ENCODE measurements around the gene CXCL1. TPM values are rescaled to one million over a fixed set of nuclear protein-coding genes. Genes with fewer than 3 reads are reported as not detected.

The CXCL1 gene
- polyA plus RNA-seq, 3 donors = 0.27 to 0.67 (median 0.36) TPM

DNA sequence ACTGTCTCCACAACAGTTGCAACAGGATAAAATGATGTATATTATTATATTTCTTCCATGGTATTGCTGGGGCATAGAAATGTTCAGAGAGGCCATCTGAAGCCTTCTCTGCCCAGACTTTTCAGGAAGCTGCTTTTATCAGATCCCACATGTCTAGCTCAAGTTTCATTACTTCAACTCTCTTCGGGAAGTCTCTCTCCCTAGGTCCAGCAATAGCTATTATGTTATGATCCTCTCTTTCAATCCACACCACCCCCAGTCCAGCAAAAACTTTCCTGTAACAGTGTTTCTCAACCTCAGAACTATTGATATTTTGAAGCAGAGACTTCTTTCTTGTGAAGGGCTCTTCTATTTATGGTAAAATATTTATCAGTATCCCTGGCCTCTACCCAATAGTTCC, 44.9 kb downstream of the CXCL1 start:
- DNase-seq = no peak

DNA sequence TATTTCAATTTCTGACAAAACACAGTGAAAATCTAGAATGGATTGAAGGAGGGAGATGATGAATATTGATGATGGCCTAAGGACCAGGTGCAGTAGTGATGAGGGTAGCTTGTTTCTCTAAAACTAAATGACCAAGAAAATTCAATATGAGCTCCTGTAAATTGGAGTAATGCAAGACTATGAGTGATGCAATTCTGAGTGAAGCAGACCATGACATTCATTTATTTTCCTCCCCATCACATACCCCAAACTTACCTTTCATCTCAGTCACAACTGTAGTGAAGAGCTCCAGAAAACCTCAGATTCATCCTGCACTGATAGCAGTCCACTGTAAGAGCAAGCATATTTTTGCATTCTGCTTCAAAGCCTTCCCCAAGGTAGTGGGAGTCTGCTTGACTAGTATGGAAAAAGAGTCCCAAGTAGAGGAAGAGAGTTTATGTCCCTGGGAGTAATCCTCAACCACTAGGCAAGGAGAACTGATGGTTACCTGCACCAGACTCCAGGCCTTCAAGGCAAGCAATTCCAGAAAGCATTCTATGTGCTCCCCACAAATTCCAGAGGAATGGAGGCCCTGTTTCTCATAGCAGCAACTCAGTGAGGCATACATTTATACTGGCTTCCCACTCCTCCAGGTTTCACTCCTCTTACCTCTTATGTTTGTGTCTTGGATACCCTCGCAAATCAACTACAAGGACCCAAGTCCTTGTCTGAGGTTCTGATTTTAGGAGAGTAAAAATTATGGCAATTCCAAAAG, 47.2 kb downstream of the CXCL1 start:
- no peak for DNase-seq

DNA sequence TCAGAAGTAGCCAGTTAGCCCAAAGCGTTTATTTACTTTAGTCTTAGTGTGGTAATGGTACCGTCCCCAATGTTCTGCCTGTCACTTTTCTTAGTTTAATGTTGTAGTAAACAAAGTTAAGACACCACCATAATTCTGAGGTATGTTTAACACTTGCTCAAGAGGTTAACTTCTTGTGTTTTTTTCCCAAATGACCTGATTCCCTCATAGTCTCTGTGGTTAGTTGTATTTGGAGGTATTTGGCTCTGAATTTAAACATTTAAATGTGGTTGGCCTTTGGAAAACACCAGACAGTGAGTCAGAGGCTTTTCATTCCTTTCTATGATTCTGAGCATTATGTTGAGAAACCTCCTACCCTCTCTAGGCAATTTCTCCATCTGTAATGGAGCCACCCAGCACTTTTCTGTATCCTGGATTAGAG, 47.9 kb downstream of the CXCL1 start:
- DNase-seq = no peak

DNA sequence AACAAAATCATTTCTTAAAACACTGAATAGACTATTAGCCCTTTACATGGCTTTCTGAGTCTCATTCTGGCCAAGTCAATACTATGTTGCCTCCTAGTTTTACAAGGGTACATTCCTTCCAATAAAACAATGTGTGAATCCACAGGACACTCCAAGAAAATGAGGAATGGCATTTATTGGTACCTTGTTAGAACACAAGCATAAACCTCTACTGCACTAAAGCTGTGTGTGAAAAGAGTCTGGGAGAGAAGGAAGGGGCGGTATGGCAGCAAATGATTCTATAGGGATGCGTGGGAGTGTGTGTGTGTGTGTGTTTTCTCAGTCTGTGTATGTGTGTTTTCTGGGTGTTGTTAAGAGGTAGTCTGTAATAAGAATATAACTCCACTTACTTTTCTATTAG, 48.9 kb downstream of the CXCL1 start:
- no peak for DNase-seq

DNA sequence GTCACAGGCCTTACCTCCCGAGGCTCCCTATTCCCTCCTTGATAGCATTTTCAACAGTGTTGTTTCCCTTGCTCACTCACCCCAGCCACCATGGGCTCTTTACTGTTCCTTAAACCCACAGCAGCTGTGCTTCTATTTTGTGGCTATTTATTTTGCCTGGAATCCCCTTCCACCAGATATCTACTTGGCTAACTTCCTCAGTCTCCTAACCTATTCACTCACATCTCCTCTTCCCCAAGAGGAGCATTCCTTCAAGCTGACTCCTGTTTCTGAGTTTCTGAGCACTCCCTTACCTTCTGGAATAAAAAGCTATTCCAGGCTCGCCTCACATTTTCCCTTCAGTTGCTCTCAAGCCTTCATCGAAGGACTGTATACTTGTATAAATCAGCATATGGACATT, 50.5 kb downstream of the CXCL1 start:
- DNase-seq = no peak

Other genes starting within 250 kb of the CXCL1 start
- 1 to 10 TPM; 4.4 to 8.8 (median 6.2) TPM for gene RASSF6, start 249.0 kb upstream of the CXCL1 start, polyA plus RNA-seq (ENCODE audit: insufficient read length in 3 of 3)
- gene CXCL8, start 128.8 kb upstream of the CXCL1 start, polyA plus RNA-seq (ENCODE audit: insufficient read length in 3 of 3) = under 1 TPM in 2 of 3 donors, not detected in 1; 0.17 to 0.31 TPM
- under 1 TPM in 1 of 3 donors, not detected in 2; 0.04 TPM for gene CXCL6, start 32.7 kb upstream of the CXCL1 start, polyA plus RNA-seq (ENCODE audit: insufficient read length in 3 of 3)
- under 1 TPM in 2 of 3 donors, not detected in 1; 0.53 to 0.84 TPM for gene PF4V1, start 16.1 kb upstream of the CXCL1 start, polyA plus RNA-seq (ENCODE audit: insufficient read length in 3 of 3)
- 1 to 10 TPM; 4.1 to 8.8 (median 6.2) TPM for gene PF4, start 112.6 kb downstream of the CXCL1 start, polyA plus RNA-seq (ENCODE audit: insufficient read length in 3 of 3)
- 10 to 100 TPM; 12.4 to 22.5 (median 19.2) TPM for gene PPBP, start 118.8 kb downstream of the CXCL1 start, polyA plus RNA-seq (ENCODE audit: insufficient read length in 3 of 3)
- under 1 TPM in 2 of 3 donors, not detected in 1; 0.07 to 0.12 TPM for gene CXCL5, start 129.3 kb downstream of the CXCL1 start, polyA plus RNA-seq (ENCODE audit: insufficient read length in 3 of 3)
- under 1 TPM in 1 of 3 donors, not detected in 2; 0.36 TPM for gene CXCL3, start 169.3 kb downstream of the CXCL1 start, polyA plus RNA-seq (ENCODE audit: insufficient read length in 3 of 3)
- gene CXCL2, start 229.8 kb downstream of the CXCL1 start, polyA plus RNA-seq (ENCODE audit: insufficient read length in 3 of 3) = under 1 TPM; 0.18 to 0.52 (median 0.33) TPM